Keratinocyte (primary cell): ENCODE measurements around the gene DLGAP1. TPM values are rescaled to one million over a fixed set of nuclear protein-coding genes. Genes with fewer than 3 reads are reported as not detected.

Experiments used
- DNase-seq: peaks from one replicate; pipeline ENCODE4 v3.0.0-alpha.2; 2011; ENCODE audit warnings: low read depth, missing footprints, low spot score
- FAIRE-seq: peaks from 2 replicates; lab custom pipeline; 2011; peaks lifted over from hg19 to GRCh38; lab: Jason Lieb, UNC
- H2AFZ ChIP-seq: 2 replicates; pipeline ENCODE4 v1.6.0; 2012; ENCODE audit warnings: low read length, control low read depth, inconsistent platforms; ENCODE audit not compliant: control insufficient read depth
- H3K27ac ChIP-seq: 2 replicates; pipeline ENCODE4 v1.5.1; 2011; ENCODE audit warnings: low read length; ENCODE audit not compliant: control insufficient read depth, insufficient read depth
- H3K27me3 ChIP-seq: 3 replicates; pipeline ENCODE4 v1.6.0; 2011; ENCODE audit warnings: low read length; ENCODE audit not compliant: control insufficient read depth, insufficient read depth; ENCODE audit errors: extremely low read depth
- H3K36me3 ChIP-seq, 2 experiments: 2 replicates in 1 of 2; 3 replicates in 1 of 2; pipeline ENCODE4 v1.5.1; 2011; ENCODE audit warnings: low read length in 2 of 2, mild to moderate bottlenecking in 1 of 2; ENCODE audit not compliant: control insufficient read depth in 2 of 2, insufficient read depth in 2 of 2; ENCODE audit errors: extremely low read depth in 1 of 2
- H3K4me1 ChIP-seq: 3 replicates; pipeline ENCODE4 v1.5.1; 2011; ENCODE audit warnings: low read length; ENCODE audit not compliant: control insufficient read depth, insufficient read depth; ENCODE audit errors: extremely low read depth
- H3K4me2 ChIP-seq: 3 replicates; pipeline ENCODE4 v1.6.0; 2011; ENCODE audit warnings: low read depth, low read length; ENCODE audit not compliant: control insufficient read depth, insufficient read depth; ENCODE audit errors: extremely low read depth
- H3K4me3 ChIP-seq, 3 experiments: fragments of 200-600 bp in 1 of 3; sonication (generic) in 1 of 3; 2 replicates in 2 of 3; 3 replicates in 1 of 3; pipeline ENCODE4 v1.5.1; 2011 to 2016; ENCODE audit warnings: low read length in 3 of 3, mild to moderate bottlenecking in 3 of 3, control low read depth in 2 of 3, inconsistent platforms in 1 of 3, low read depth in 1 of 3, mixed read lengths in 1 of 3, mixed run types in 1 of 3, moderate library complexity in 1 of 3; ENCODE audit not compliant: control insufficient read depth in 2 of 3, insufficient read depth in 2 of 3; ENCODE audit errors: extremely low read depth in 1 of 3
- H3K79me2 ChIP-seq: 2 replicates; pipeline ENCODE4 v1.6.0; 2012; ENCODE audit warnings: low read length; ENCODE audit not compliant: control insufficient read depth, insufficient read depth
- H3K9ac ChIP-seq: 3 replicates; pipeline ENCODE4 v1.6.0; 2011; ENCODE audit warnings: low read length; ENCODE audit not compliant: control insufficient read depth, insufficient read depth; ENCODE audit errors: extremely low read depth
- H3K9me1 ChIP-seq: 3 replicates; pipeline ENCODE4 v1.6.0; 2011; ENCODE audit warnings: low read length; ENCODE audit not compliant: control insufficient read depth, insufficient read depth; ENCODE audit errors: extremely low read depth
- H3K9me3 ChIP-seq: 2 replicates; pipeline ENCODE4 v1.5.1; 2012; ENCODE audit warnings: low read depth, low read length; ENCODE audit not compliant: control insufficient read depth
- H4K20me1 ChIP-seq: 3 replicates; pipeline ENCODE4 v1.6.0; 2011; ENCODE audit warnings: low read length; ENCODE audit not compliant: control insufficient read depth, insufficient read depth; ENCODE audit errors: extremely low read depth
- CTCF ChIP-seq, 3 experiments: IDR thresholded peaks in 1 of 3; conservative IDR thresholded peaks in 1 of 3; optimal IDR thresholded peaks in 1 of 3; 2 replicates in 2 of 3; 3 replicates in 1 of 3; pipeline versions ENCODE3 to v1.5.1; 2011; ENCODE audit warnings: low read length in 3 of 3, mild to moderate bottlenecking in 3 of 3, moderate library complexity in 2 of 3, control low read depth in 1 of 3, inconsistent platforms in 1 of 3; ENCODE audit not compliant: insufficient read depth in 2 of 3; ENCODE audit errors: extremely low read depth in 1 of 3
- EZH2 ChIP-seq: IDR thresholded peaks from one replicate; pipeline ENCODE4 v1.6.1; 2012; ENCODE audit warnings: inconsistent platforms, mild to moderate bottlenecking, low read length, moderate library complexity
- dilution Hi-C: fragments of 300-500 bp; cut with MboI; formaldehyde crosslinking; loops from one replicate; pipeline ENCODE4 v1.7.0; 2020; ENCODE audit warnings: low sequenced_read_pairs; ENCODE audit not compliant: extremely low pct_ligation_motif_present
- polyA plus RNA-seq, 5 experiments: library from polyadenylated mRNA; depleted of rRNA in 3 of 5; stranded (reverse) in 3 of 5; stranded (forward) in 1 of 5; unstranded in 1 of 5; fragments of >200 nt; gene quantifications; 1 replicate in 1 of 5; 2 replicates in 3 of 5; 3 replicates in 1 of 5; pipeline versions ENCODE4 v1.2.1 to v1.2.3, GENCODE V29; 2011 to 2012; ENCODE audit warnings: missing spikeins in 2 of 5, low read depth in 1 of 5, low replicate concordance in 1 of 5

The DLGAP1 gene
- polyA plus RNA-seq, 1 donor (not counting 4 experiments of a cell fraction or from before 2014, with no cell fraction given) = not detected

- no peaks in the 10 kb centered on the region for H3K27me3 ChIP-seq
- no peaks in the 10 kb centered on the region for H3K36me3 ChIP-seq
- no peaks in the 10 kb centered on the region for H3K9me1 ChIP-seq
- H2AFZ ChIP-seq = no peak overlapping the region
- no peaks in the 10 kb centered on the region for H4K20me1 ChIP-seq
- DNase-seq (no peak), FAIRE-seq (no peak)
- H3K4me3 ChIP-seq = no peak overlapping the region
- no peak overlapping the region for H3K27ac ChIP-seq
- no peaks in the 10 kb centered on the region for H3K79me2 ChIP-seq
- H3K9ac ChIP-seq = no peak overlapping the region
- H3K4me1 ChIP-seq = no peaks in the 10 kb centered on the region
- TF ChIP-seq EZH2 (no peak), CTCF (optimal IDR thresholded peaks at IDR 0.05 in 1 of 3, IDR thresholded peaks at IDR 0.05 in 1 of 3, conservative IDR thresholded peaks at IDR 0.05 in 1 of 3; ENCODE audit: extremely low read depth in 1 of 3, insufficient read depth in 2 of 3, low read length in 3 of 3) (no peak)
- no peak overlapping the region for H3K4me2 ChIP-seq
- H3K9me3 ChIP-seq = no peaks in the 10 kb centered on the region
- dilution Hi-C loops = no loop called here
Measured at GRCh38 chr18:3530807-3531206, 924.3 kb downstream of the DLGAP1 start.

- H4K20me1 ChIP-seq = no peaks in the 10 kb centered on the region
- DNase-seq = no peak
- FAIRE-seq = no peak
- no peaks in the 10 kb centered on the region for H3K9me1 ChIP-seq
- H3K36me3 ChIP-seq = no peaks in the 10 kb centered on the region
- H2AFZ ChIP-seq = no peak overlapping the region
- H3K4me1 ChIP-seq = no peaks in the 10 kb centered on the region
- no peak overlapping the region for H3K27ac ChIP-seq
- no peaks in the 10 kb centered on the region for H3K79me2 ChIP-seq
- no peak overlapping the region for H3K4me2 ChIP-seq
- no peak overlapping the region for H3K4me3 ChIP-seq
- dilution Hi-C loops = no loop called here
- TF ChIP-seq EZH2 (no peak), CTCF (optimal IDR thresholded peaks at IDR 0.05 in 1 of 3, IDR thresholded peaks at IDR 0.05 in 1 of 3, conservative IDR thresholded peaks at IDR 0.05 in 1 of 3; ENCODE audit: extremely low read depth in 1 of 3, insufficient read depth in 2 of 3, low read length in 3 of 3) (no peak)
- no peaks in the 10 kb centered on the region for H3K27me3 ChIP-seq
- no peaks in the 10 kb centered on the region for H3K9me3 ChIP-seq
- H3K9ac ChIP-seq = no peak overlapping the region
Measured at GRCh38 chr18:3529601-3530000, 925.5 kb downstream of the DLGAP1 start.
